Breast epithelium (tissue), 3 donors: ENCODE measurements around the gene HTR6.

Experiments
- POLR2A ChIP-seq: fragments of 450-650 bp; IDR thresholded peaks from one replicate; pipeline ENCODE4 v1.6.1; 2016; ENCODE audit warnings: antibody characterized with exemption, mild to moderate bottlenecking, moderate library complexity
- POLR2AphosphoS5 ChIP-seq, 3 donors: sonication (generic); formaldehyde crosslinking; IDR thresholded peaks; one replicate each; pipeline ENCODE4 v1.6.1; 2017; ENCODE audit warnings: antibody characterized with exemption in 3 of 3
- TF ChIP-seq, protein P1 (sequence below), 3 donors: fragments of 450-650 bp; IDR thresholded peaks; one replicate each; pipeline ENCODE4 v1.5.1; 2016 to 2017; ENCODE audit warnings: antibody characterized with exemption in 3 of 3, mild to moderate bottlenecking in 3 of 3, moderate library complexity in 3 of 3

DNA sequence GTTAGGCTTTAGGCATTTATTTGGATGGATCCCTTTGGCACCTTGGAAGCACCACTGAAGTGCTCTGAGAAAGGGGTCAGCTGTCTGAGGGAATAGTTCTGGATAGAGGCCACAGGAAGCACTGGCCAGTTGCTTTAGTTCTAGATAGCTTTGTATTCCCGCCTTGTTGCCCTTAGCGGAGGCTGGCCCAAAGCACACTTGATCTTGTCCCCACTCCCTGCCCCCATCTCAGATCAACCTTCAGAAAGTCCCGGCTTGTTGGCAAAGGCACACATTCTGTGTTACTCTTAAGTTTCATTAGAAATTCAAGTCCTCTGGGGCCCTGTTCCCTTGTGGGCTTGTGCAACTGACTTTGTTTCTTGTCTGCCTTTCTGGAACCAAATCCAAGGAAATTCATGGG lies 35.8 kb upstream of the HTR6 start:
- TF ChIP-seq, protein P1, sequence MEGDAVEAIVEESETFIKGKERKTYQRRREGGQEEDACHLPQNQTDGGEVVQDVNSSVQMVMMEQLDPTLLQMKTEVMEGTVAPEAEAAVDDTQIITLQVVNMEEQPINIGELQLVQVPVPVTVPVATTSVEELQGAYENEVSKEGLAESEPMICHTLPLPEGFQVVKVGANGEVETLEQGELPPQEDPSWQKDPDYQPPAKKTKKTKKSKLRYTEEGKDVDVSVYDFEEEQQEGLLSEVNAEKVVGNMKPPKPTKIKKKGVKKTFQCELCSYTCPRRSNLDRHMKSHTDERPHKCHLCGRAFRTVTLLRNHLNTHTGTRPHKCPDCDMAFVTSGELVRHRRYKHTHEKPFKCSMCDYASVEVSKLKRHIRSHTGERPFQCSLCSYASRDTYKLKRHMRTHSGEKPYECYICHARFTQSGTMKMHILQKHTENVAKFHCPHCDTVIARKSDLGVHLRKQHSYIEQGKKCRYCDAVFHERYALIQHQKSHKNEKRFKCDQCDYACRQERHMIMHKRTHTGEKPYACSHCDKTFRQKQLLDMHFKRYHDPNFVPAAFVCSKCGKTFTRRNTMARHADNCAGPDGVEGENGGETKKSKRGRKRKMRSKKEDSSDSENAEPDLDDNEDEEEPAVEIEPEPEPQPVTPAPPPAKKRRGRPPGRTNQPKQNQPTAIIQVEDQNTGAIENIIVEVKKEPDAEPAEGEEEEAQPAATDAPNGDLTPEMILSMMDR (IDR thresholded peaks at IDR 0.05), result no peak
- TF ChIP-seq POLR2A (no peak), POLR2AphosphoS5 (IDR thresholded peaks at IDR 0.05) (no peak)
